ENCODE results near the gene CDH4. TPM values are rescaled to one million over a fixed set of nuclear protein-coding genes. Genes with fewer than 3 reads are reported as not detected.

The CDH4 gene
- total RNA-seq, 1 donor from 2014 or later = 2.9 TPM

- Mint-ChIP-seq H3K9me3 (no peaks in the 10 kb centered on the region), H3K27ac (peak overlapping the region; percentile 42), H3K36me3 (no peaks in the 10 kb centered on the region), H3K4me1 (peaks cover 22% of the 10 kb centered on the region), H3K27me3 (ENCODE audit: insufficient read depth, low read depth) (peaks cover 5% of the 10 kb centered on the region), H3K4me3 (no peak overlapping the region)
- no peaks in the 10 kb centered on the region for H3F3A ChIP-seq (ENCODE audit: low read depth)
- peaks cover 4% of the 10 kb centered on the region for H3K27me3 ChIP-seq
- H3K27ac ChIP-seq = no peak overlapping the region
- H3K4me2 ChIP-seq = no peak overlapping the region
- H3K9ac ChIP-seq = no peak overlapping the region
- DNase-seq (ENCODE audit: low spot score) = no peak
- no peaks in the 10 kb centered on the region for H3K79me2 ChIP-seq (ENCODE audit: low read depth)
- TF ChIP-seq CTCF (IDR thresholded peaks at IDR 0.05) (no peak), EZH2 (IDR thresholded peaks at IDR 0.05) (no peak), EZH2phosphoT487 (IDR thresholded peaks at IDR 0.05) (no peak)
- no peak overlapping the region for H3K4me3 ChIP-seq
- no peaks in the 10 kb centered on the region for H3K36me3 ChIP-seq
- H3K4me1 ChIP-seq = peaks cover 9% of the 10 kb centered on the region
- H2AFZ ChIP-seq (replicated peaks) = no peak overlapping the region
- H3K9me3 ChIP-seq (ENCODE audit: low read depth) = no peaks in the 10 kb centered on the region
- H4K20me1 ChIP-seq (ENCODE audit: low read depth) = no peaks in the 10 kb centered on the region
Observed at GRCh38 chr20:61629602-61630390, 377.7 kb downstream of the CDH4 start.

DNA sequence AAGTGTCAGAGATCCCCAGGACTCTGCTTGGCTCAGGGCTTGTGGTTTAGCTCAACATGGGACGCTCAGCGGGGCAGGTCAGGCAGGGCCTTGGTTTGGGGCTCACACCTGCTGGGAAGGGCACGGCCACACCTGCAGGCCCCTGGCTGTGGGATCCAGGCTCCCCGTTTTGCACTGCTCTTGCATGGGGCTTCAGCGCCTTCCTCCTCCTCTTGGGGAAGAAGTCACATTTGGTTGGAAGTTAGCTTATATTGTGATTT, 378.3 kb downstream of the CDH4 start:
- Histone ChIP-seq H2AFZ (replicated peaks) (no peak overlapping the region), H3K9me3 (ENCODE audit: low read depth) (no peaks in the 10 kb centered on the region), H3K27me3 (peaks cover under 1% of the 10 kb centered on the region), H3K4me2 (no peak overlapping the region), H3K27ac (no peak overlapping the region), H3K4me3 (no peak overlapping the region), H3K36me3 (no peaks in the 10 kb centered on the region), H3F3A (ENCODE audit: low read depth) (no peaks in the 10 kb centered on the region), H3K79me2 (ENCODE audit: low read depth) (no peaks in the 10 kb centered on the region), H3K4me1 (peaks cover 9% of the 10 kb centered on the region), H4K20me1 (ENCODE audit: low read depth) (no peaks in the 10 kb centered on the region), H3K9ac (no peak overlapping the region)
- H3K36me3 Mint-ChIP-seq = no peaks in the 10 kb centered on the region
- no peak for TF ChIP-seq EZH2phosphoT487 (IDR thresholded peaks at IDR 0.05)
- no peak for TF ChIP-seq CTCF (IDR thresholded peaks at IDR 0.05)
- no peak for TF ChIP-seq EZH2 (IDR thresholded peaks at IDR 0.05)
- H3K4me3 Mint-ChIP-seq = no peak overlapping the region
- H3K27me3 Mint-ChIP-seq (ENCODE audit: insufficient read depth, low read depth) = peaks cover 3% of the 10 kb centered on the region
- H3K27ac Mint-ChIP-seq = no peak overlapping the region
- no peak for DNase-seq (ENCODE audit: low spot score)
- H3K9me3 Mint-ChIP-seq = no peaks in the 10 kb centered on the region
- H3K4me1 Mint-ChIP-seq = peaks cover 22% of the 10 kb centered on the region

GRCh38 chr20:61630816-61631215, 378.8 kb downstream of the CDH4 start:
- H3K36me3 Mint-ChIP-seq = no peaks in the 10 kb centered on the region
- Histone ChIP-seq H3K4me1 (peaks cover 12% of the 10 kb centered on the region), H4K20me1 (ENCODE audit: low read depth) (no peaks in the 10 kb centered on the region)

More at GRCh38 chr20:61630816-61631215, 378.8 kb downstream of the CDH4 start:
- Histone ChIP-seq H3K4me2 (no peak overlapping the region), H3K9ac (no peak overlapping the region), H3K27ac (no peak overlapping the region), H3K4me3 (no peak overlapping the region), H2AFZ (replicated peaks) (no peak overlapping the region), H3K9me3 (ENCODE audit: low read depth) (no peaks in the 10 kb centered on the region), H3K27me3 (no peaks in the 10 kb centered on the region), H3F3A (ENCODE audit: low read depth) (peaks cover under 1% of the 10 kb centered on the region), H3K36me3 (no peaks in the 10 kb centered on the region), H3K79me2 (ENCODE audit: low read depth) (no peaks in the 10 kb centered on the region)
- peaks cover 3% of the 10 kb centered on the region for H3K27me3 Mint-ChIP-seq (ENCODE audit: insufficient read depth, low read depth)
- no peak overlapping the region for H3K4me3 Mint-ChIP-seq
- peak overlapping the region; percentile 48 for H3K27ac Mint-ChIP-seq
- peaks cover 24% of the 10 kb centered on the region for H3K4me1 Mint-ChIP-seq
- no peak for DNase-seq (ENCODE audit: low spot score)
- H3K9me3 Mint-ChIP-seq = no peaks in the 10 kb centered on the region
- TF ChIP-seq EZH2 (IDR thresholded peaks at IDR 0.05) (no peak), CTCF (IDR thresholded peaks at IDR 0.05) (no peak), EZH2phosphoT487 (IDR thresholded peaks at IDR 0.05) (no peak)

Measured in neural progenitor cell (in vitro differentiated cells).